AG04450 (cell line): Measurements from ENCODE around the gene C20orf204. TPM values are rescaled to one million over a fixed set of nuclear protein-coding genes. Genes with fewer than 3 reads are reported as not detected.

ENCODE experiments used
- CTCF ChIA-PET: fragments of 300-600, 350-600 bp; formaldehyde crosslinking; extraction: SDS; loops from one replicate; lab custom pipeline; 2022; ENCODE audit warnings: antibody characterized with exemption, inconsistent platforms; lab: Charles Lee
- POLR2A ChIA-PET: fragments of 350-600 bp; formaldehyde crosslinking; extraction: SDS; loops from one replicate; lab custom pipeline; 2021; ENCODE audit warnings: antibody characterized with exemption, inconsistent platforms; lab: Yijun Ruan, JAX
- DNase-seq: peaks from one replicate; pipeline ENCODE4 v3.0.0-alpha.2; 2011; ENCODE audit warnings: low read depth, low spot score
- H3K27ac ChIP-seq: one replicate; pipeline ENCODE4 v1.5.1; 2012; ENCODE audit warnings: low read depth, low read length, control low read depth
- H3K27me3 ChIP-seq: one replicate; pipeline ENCODE4 v1.6.0; 2012; ENCODE audit warnings: low read length; ENCODE audit not compliant: control insufficient read depth, insufficient read depth
- H3K4me3 ChIP-seq: 2 replicates; pipeline ENCODE4 v1.5.1; 2011; ENCODE audit warnings: mild to moderate bottlenecking, low read depth, low read length, control low read depth
- H3K9me3 ChIP-seq: 2 replicates; pipeline ENCODE4 v1.5.1; 2012; ENCODE audit warnings: low read length; ENCODE audit not compliant: control insufficient read depth, insufficient read depth
- polyA minus RNA-seq: library from RNA; depleted of rRNA, polyadenylated mRNA; stranded (reverse); fragments of >200 nt; gene quantifications from 2 replicates; pipeline ENCODE4 v1.2.3, GENCODE V29; 2011; rRNA and poly(A)+ RNA removed
- polyA plus RNA-seq: library from polyadenylated mRNA; depleted of rRNA; stranded (reverse); fragments of >200 nt; gene quantifications from 2 replicates; pipeline ENCODE4 v1.2.3, GENCODE V29; 2011; rRNA removed
- TF ChIP-seq, protein P1 (sequence below): IDR thresholded peaks from 2 replicates; pipeline ENCODE4 v1.5.1; 2011; ENCODE audit warnings: low read depth, low read length, control low read depth, inconsistent platforms

The C20orf204 gene, protein sequence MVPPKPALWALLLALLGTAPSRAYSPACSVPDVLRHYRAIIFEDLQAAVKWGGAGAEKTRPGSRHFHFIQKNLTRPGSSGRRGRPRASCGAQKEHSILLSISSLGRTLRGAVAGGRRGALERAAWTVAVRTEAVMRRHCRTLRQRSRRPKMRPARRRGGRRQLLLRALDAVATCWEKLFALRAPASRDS
- polyA plus RNA-seq (0.01 and 0.07 TPM in 2 replicates), polyA minus RNA-seq (0.41 and 0.48 TPM in 2 replicates)

DNA sequence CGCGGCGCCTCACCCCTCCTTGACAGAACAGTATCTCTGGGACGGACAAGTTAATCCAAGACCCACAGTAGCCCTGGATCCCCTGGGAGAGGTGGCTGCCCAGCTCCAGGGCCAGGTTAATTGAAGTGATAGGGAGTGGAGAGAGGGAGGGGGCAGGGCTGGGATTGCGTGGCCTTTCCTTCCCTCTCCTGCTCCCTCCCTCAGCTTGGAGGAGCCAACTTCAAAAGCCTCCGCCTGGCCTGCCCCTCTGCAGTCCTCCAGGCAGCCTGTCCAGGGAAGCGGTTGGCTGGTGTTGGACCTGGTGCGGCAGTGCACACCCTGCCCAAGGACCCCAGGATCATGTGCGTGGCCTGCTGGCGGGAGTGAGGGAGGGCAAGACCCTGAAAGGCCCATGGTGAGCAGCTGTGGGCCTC, at the start of gene C20orf204:
Gene C20orf204, plus strand, starts transcription at position 250 of the 413 bp plus-strand sequence. Its CDS starts 142 bp downstream, at position 392.
- no peak within 1 kb of the TSS for H3K4me3 ChIP-seq
- no peaks in the 10 kb centered on the region; the same call in 1 of the 2 replicates for H3K9me3 ChIP-seq
- peaks cover 31% of the 10 kb centered on the region for H3K27me3 ChIP-seq
- TF ChIP-seq, protein P1, sequence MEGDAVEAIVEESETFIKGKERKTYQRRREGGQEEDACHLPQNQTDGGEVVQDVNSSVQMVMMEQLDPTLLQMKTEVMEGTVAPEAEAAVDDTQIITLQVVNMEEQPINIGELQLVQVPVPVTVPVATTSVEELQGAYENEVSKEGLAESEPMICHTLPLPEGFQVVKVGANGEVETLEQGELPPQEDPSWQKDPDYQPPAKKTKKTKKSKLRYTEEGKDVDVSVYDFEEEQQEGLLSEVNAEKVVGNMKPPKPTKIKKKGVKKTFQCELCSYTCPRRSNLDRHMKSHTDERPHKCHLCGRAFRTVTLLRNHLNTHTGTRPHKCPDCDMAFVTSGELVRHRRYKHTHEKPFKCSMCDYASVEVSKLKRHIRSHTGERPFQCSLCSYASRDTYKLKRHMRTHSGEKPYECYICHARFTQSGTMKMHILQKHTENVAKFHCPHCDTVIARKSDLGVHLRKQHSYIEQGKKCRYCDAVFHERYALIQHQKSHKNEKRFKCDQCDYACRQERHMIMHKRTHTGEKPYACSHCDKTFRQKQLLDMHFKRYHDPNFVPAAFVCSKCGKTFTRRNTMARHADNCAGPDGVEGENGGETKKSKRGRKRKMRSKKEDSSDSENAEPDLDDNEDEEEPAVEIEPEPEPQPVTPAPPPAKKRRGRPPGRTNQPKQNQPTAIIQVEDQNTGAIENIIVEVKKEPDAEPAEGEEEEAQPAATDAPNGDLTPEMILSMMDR: no peak
- ChIA-PET POLR2A (no interaction called here), CTCF (no interaction called here)
- H3K27ac ChIP-seq: no peak within 1 kb of the TSS
- DNase-seq: no peak

DNA sequence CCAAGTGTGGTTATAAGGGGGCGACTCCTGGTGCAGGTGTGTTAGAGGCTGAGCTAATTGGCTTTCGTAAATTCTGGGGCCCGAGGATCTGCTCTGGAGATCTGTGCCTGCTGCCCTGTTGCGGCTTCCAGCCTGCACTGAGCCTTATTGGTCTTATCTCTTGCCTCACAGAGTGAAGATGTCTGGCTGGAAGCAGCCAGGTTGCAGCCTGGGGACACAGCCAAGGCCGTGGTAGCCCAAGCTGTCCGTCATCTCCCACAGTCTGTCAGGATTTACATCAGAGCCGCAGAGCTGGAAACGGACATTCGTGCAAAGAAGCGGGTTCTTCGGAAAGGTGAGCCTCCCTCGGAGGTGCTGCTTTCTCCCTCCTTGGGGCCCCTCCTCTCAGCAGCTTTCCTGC, 35.1 kb upstream of the C20orf204 start:
- Histone ChIP-seq H3K27me3 (no peaks in the 10 kb centered on the region), H3K4me3 (no peak overlapping the region), H3K27ac (no peak overlapping the region), H3K9me3 (no peaks in the 10 kb centered on the region)
- TF ChIP-seq, protein P1: no peak
- ChIA-PET POLR2A (no interaction called here), CTCF (no interaction called here)
- DNase-seq: no peak

DNA sequence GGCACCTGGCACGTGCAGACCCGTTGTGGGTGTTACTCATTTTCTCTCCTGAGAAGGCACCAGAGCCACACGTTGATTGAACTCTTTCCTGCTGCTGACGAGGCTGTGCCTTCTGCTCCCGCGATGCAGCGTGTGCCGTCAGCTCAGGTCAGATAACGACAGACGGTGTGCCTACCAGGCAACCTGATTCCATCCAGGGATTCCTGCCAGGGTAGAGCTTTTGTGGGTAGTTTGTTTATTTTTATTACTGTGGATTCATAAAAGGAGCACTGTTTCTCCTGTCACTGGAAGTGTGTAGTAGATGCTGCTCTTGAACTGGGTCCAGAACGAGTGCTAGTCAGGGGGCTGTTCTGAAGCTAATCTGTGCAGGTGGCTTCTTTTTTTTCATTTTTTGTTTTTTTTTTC, 34.4 kb upstream of the C20orf204 start:
- TF ChIP-seq, protein P1: no peak
- H3K27me3 ChIP-seq: no peaks in the 10 kb centered on the region
- CTCF ChIA-PET: no interaction called here
- H3K4me3 ChIP-seq: no peak overlapping the region
- no peak for DNase-seq
- H3K9me3 ChIP-seq: no peaks in the 10 kb centered on the region
- no peak overlapping the region for H3K27ac ChIP-seq
- POLR2A ChIA-PET: no interaction called here

DNA sequence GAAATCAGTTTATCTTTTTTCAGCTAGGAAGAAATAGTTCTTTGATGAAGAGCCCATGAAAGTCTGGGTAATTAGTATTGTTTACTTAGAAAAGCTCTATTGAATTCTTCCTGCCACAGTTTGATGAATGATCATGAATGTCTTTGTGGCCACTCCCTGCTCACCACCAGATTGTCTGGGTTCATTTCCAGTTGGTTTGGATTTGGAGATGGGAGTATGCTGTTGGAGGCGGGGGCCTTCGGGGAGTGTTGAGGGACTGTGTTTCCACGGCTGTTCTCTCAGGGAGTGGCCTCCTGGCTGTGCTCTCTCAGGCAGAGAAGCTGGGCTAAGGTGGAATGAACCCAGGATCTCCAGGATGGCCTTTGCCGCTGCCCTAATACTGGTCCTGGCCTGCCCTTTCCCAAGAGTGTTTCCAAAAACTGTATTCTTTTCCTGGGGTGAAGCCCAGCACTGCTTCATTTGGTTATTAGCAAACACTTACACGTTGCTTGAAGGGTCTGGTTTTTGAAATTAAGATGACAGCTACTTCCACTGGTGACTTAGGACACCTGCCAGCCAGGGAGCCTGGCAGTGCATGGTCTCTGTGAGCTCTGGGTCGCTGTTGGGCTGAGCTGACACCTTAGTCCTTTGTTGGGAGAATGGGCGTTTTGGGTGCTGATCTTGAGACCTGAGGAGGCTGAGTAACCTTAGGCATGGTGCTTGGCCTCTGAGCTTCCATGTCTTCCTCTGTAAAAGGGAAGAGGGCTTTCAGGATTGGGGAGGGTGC, 31.8 kb upstream of the C20orf204 start:
- ChIA-PET CTCF (interaction anchor here (1.6 kb wide), 1 partner anchor 24 kb away, joined by 3 read pairs; no protein-coding TSS in a partner anchor), POLR2A (no interaction called here)
- H3K27me3 ChIP-seq: no peaks in the 10 kb centered on the region
- TF ChIP-seq, protein P1: no peak
- no peak overlapping the region for H3K27ac ChIP-seq
- H3K4me3 ChIP-seq: no peak overlapping the region
- H3K9me3 ChIP-seq: peaks cover 10% of the 10 kb centered on the region
- DNase-seq: no peak

DNA sequence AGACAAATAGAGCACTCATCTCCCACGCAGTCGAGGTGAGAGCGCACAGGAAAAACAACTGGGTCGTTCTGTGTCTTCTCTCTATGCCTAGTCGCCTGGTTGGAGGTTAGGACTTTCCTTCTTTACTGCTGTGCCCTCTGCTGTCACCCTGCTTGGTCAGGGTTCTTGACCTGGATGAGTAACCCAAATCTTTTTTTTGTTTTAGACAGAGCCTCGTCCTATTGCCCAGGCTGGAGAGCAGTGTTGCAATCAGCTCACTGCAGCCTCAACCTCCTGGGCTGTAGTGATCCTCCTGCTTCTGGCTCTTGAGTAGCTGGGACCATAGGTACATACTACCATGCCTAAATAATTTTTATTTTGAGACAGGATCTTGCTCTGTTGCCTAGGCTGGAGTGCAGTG, 30.6 kb upstream of the C20orf204 start:
- peaks cover 10% of the 10 kb centered on the region for H3K9me3 ChIP-seq
- H3K4me3 ChIP-seq: no peak overlapping the region
- ChIA-PET POLR2A (no interaction called here), CTCF (interaction anchor here (1.6 kb wide), 1 partner anchor 25 kb away, joined by 3 read pairs; no protein-coding TSS in a partner anchor)
- no peak overlapping the region for H3K27ac ChIP-seq
- DNase-seq: no peak
- TF ChIP-seq, protein P1: no peak
- no peaks in the 10 kb centered on the region for H3K27me3 ChIP-seq
